Measurements from ENCODE around the gene CACNA2D1.
A peak's percentile ranks its signal among the peaks of the same experiment; 100 is the strongest.

The CACNA2D1 gene

DNA sequence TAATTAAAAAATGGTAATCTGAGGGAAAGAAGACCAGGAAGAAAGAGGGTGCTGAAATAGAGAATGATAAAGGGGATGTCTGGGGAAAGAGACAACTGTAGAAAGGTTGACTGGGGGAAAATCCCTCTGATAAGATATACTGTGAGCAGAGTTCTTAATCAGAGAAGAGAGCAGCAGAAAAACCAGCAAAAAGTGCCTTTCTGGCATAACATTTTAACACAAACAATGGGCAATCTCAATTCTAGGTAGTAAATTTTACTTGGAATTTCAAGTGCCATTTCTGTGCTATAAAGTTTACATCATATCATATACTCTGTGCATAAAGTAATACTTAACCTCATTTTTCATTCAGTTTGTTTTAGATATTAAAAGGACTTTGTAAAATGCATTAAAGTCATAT is 421.9 kb downstream of the CACNA2D1 start:
- TF ChIP-seq ISL1 (CRISPR knock-in tag; IDR thresholded peaks at IDR 0.05) (peak; percentile 91), RARB (CRISPR knock-in tag; IDR thresholded peaks at IDR 0.05) (no peak)
- ATAC-seq = no peak

- ATAC-seq = no peak
- TF ChIP-seq SNAI2 (CRISPR knock-in tag; IDR thresholded peaks at IDR 0.05) (0 out of 2 replicates have a peak, but pooled peaks have one; percentile 5), ESRRG (CRISPR knock-in tag; IDR thresholded peaks at IDR 0.05) (no peak), ZNF565 (CRISPR knock-in tag; conservative IDR thresholded peaks at IDR 0.05; ENCODE audit: low read depth) (no peak)
These were observed 422.5 kb downstream of the CACNA2D1 start for GRCh38 chr7:82021036-82021435.

GRCh38 chr7:82019551-82020475 is 423.8 kb downstream of the CACNA2D1 start:
- peak; percentile 45; the same call in 1 of the 2 replicates for TF ChIP-seq CREB5 (CRISPR knock-in tag; IDR thresholded peaks at IDR 0.05; ENCODE audit: low read depth)
- TF ChIP-seq PATZ1 (CRISPR knock-in tag; IDR thresholded peaks at IDR 0.05; ENCODE audit: borderline replicate concordance) = no peak; the same call in 1 of the 2 replicates
- TF ChIP-seq SNAI2 (CRISPR knock-in tag; IDR thresholded peaks at IDR 0.05) = peak; percentile 30; the same call in 1 of the 2 replicates
- TF ChIP-seq TOX (CRISPR knock-in tag; IDR thresholded peaks at IDR 0.05; ENCODE audit: borderline replicate concordance) = peak; percentile 66; the same call in 1 of the 2 replicates
- peak; percentile 99 for TF ChIP-seq ISL1 (CRISPR knock-in tag; IDR thresholded peaks at IDR 0.05)
- peak; percentile 79 for ATAC-seq

- ATAC-seq = no peak
- TF ChIP-seq ARNTL (CRISPR knock-in tag; IDR thresholded peaks at IDR 0.05; ENCODE audit: borderline replicate concordance, low read depth) (no peak), ISL1 (CRISPR knock-in tag; IDR thresholded peaks at IDR 0.05) (0 out of 2 replicates have a peak, but pooled peaks have one; percentile 25)
These were observed 425.4 kb downstream of the CACNA2D1 start for GRCh38 chr7:82018226-82018625.

DNA sequence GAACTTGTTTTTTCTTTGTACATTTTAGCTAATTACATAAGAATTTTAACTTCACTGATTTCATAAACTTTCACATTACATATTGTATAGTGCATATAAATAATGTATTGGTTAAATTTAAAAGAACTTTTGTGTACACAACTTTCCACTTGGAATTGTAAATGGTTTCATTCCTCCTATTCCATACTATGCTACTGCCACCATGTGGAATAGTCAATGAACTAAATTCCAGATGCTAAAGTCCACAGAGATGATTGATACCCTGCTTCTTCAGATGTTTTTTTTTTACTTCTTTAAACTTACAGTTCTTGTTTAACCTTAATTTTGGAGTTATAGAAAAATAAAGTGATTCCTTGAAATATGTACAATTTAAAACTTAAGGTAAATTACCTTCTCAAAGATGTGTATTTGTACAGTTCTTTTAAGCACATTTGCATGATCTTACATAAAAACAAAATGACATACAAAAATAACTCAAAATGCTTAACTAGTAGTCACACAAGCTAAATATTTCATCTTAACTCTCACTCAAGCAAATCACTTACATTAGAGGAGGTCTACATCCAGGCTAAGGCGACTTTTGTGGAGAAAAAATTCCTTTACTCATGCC is 426.1 kb downstream of the CACNA2D1 start:
- ATAC-seq = peak; percentile 72
- TF ChIP-seq ZFP30 (CRISPR knock-in tag; IDR thresholded peaks at IDR 0.05) = no peak
- TF ChIP-seq ZC3H10 (CRISPR knock-in tag; IDR thresholded peaks at IDR 0.05) = no peak
- TF ChIP-seq ESRRG (CRISPR knock-in tag; IDR thresholded peaks at IDR 0.05) = no peak
- TF ChIP-seq ZNF70 (CRISPR knock-in tag; IDR thresholded peaks at IDR 0.05) = no peak
- no peak for TF ChIP-seq PATZ1 (CRISPR knock-in tag; IDR thresholded peaks at IDR 0.05; ENCODE audit: borderline replicate concordance)
- TF ChIP-seq, protein P1, sequence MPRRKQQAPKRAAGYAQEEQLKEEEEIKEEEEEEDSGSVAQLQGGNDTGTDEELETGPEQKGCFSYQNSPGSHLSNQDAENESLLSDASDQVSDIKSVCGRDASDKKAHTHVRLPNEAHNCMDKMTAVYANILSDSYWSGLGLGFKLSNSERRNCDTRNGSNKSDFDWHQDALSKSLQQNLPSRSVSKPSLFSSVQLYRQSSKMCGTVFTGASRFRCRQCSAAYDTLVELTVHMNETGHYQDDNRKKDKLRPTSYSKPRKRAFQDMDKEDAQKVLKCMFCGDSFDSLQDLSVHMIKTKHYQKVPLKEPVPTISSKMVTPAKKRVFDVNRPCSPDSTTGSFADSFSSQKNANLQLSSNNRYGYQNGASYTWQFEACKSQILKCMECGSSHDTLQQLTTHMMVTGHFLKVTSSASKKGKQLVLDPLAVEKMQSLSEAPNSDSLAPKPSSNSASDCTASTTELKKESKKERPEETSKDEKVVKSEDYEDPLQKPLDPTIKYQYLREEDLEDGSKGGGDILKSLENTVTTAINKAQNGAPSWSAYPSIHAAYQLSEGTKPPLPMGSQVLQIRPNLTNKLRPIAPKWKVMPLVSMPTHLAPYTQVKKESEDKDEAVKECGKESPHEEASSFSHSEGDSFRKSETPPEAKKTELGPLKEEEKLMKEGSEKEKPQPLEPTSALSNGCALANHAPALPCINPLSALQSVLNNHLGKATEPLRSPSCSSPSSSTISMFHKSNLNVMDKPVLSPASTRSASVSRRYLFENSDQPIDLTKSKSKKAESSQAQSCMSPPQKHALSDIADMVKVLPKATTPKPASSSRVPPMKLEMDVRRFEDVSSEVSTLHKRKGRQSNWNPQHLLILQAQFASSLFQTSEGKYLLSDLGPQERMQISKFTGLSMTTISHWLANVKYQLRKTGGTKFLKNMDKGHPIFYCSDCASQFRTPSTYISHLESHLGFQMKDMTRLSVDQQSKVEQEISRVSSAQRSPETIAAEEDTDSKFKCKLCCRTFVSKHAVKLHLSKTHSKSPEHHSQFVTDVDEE (CRISPR knock-in tag; IDR thresholded peaks at IDR 0.05) = no peak
- TF ChIP-seq ISL1 (CRISPR knock-in tag; IDR thresholded peaks at IDR 0.05) = no peak
- TF ChIP-seq ZNF8 (CRISPR knock-in tag; IDR thresholded peaks at IDR 0.05) = no peak
- TF ChIP-seq CREB5 (CRISPR knock-in tag; IDR thresholded peaks at IDR 0.05; ENCODE audit: low read depth) = no peak
- no peak for TF ChIP-seq SNAI2 (CRISPR knock-in tag; IDR thresholded peaks at IDR 0.05)
- TF ChIP-seq PPARA (CRISPR knock-in tag; IDR thresholded peaks at IDR 0.05; ENCODE audit: borderline replicate concordance) = no peak
- TF ChIP-seq TOX (CRISPR knock-in tag; IDR thresholded peaks at IDR 0.05; ENCODE audit: borderline replicate concordance) = no peak
- TF ChIP-seq TCF4 (CRISPR knock-in tag; IDR thresholded peaks at IDR 0.05; ENCODE audit: borderline replicate concordance) = no peak
- no peak for TF ChIP-seq ARNTL (CRISPR knock-in tag; IDR thresholded peaks at IDR 0.05; ENCODE audit: borderline replicate concordance, low read depth)
- no peak for TF ChIP-seq CSDC2 (CRISPR knock-in tag; IDR thresholded peaks at IDR 0.05)
- TF ChIP-seq ZFP3 (CRISPR knock-in tag; IDR thresholded peaks at IDR 0.05) = no peak
- TF ChIP-seq OSR1 (CRISPR knock-in tag; IDR thresholded peaks at IDR 0.05) = no peak
- no peak for TF ChIP-seq RARB (CRISPR knock-in tag; IDR thresholded peaks at IDR 0.05)
- no peak for TF ChIP-seq GLIS3 (CRISPR knock-in tag; IDR thresholded peaks at IDR 0.05)
- no peak for TF ChIP-seq POU6F1 (CRISPR knock-in tag; IDR thresholded peaks at IDR 0.05; ENCODE audit: borderline replicate concordance, low read depth)

All from SK-N-SH treated with all-trans-retinoic acid at 6 μM for 48 hours (cell line).